Spleen (tissue), 11 donors: ENCODE data around the gene STRADA. TPM values are rescaled to one million over a fixed set of nuclear protein-coding genes. Genes with fewer than 3 reads are reported as not detected.

Source experiments
- DNase-seq: peaks from one replicate; pipeline ENCODE4 v3.0.0-alpha.2; 2020
- H3K27ac ChIP-seq, 8 donors: fragments of 200-600 bp; sonication (generic) in 7 of 8; 1 replicate in 4 of 8; 2 replicates in 4 of 8; pipeline versions ENCODE4 v1.5.0 to v1.8.0; 2016 to 2021; ENCODE audit warnings: inconsistent platforms in 4 of 8, mild to moderate bottlenecking in 4 of 8, moderate library complexity in 1 of 8
- H3K27me3 ChIP-seq, 7 donors: fragments of 200-600 bp; sonication (generic) in 6 of 7; replicated peaks in 1 of 7; 1 replicate in 4 of 7; 2 replicates in 3 of 7; pipeline versions ENCODE4 v1.5.0 to v1.8.0; 2016 to 2021; ENCODE audit warnings: inconsistent platforms in 3 of 7, mild to moderate bottlenecking in 1 of 7
- H3K36me3 ChIP-seq, 6 donors: fragments of 200-600 bp; sonication (generic) in 5 of 6; 1 replicate in 4 of 6; 2 replicates in 2 of 6; pipeline versions ENCODE4 v1.5.0 to v1.8.0; 2016 to 2021; ENCODE audit warnings: inconsistent platforms in 2 of 6
- H3K4me1 ChIP-seq, 6 donors: fragments of 200-600 bp; sonication (generic) in 5 of 6; 1 replicate in 3 of 6; 2 replicates in 3 of 6; pipeline versions ENCODE4 v1.5.0 to v1.8.0; 2016 to 2021; ENCODE audit warnings: inconsistent platforms in 3 of 6
- H3K4me3 ChIP-seq, 8 donors: fragments of 200-600 bp; sonication (generic) in 7 of 8; 1 replicate in 4 of 8; 2 replicates in 4 of 8; pipeline versions ENCODE4 v1.5.0 to v1.8.0; 2016 to 2021; ENCODE audit warnings: inconsistent platforms in 4 of 8, mild to moderate bottlenecking in 4 of 8, moderate library complexity in 2 of 8
- H3K9me3 ChIP-seq, 8 donors: fragments of 200-600 bp; sonication (generic) in 7 of 8; 1 replicate in 4 of 8; 2 replicates in 4 of 8; pipeline versions ENCODE4 v1.5.0 to v1.8.0; 2016 to 2021; ENCODE audit warnings: inconsistent platforms in 4 of 8
- POLR2A ChIP-seq, 3 donors: fragments of 450-650 bp; IDR thresholded peaks; one replicate each; pipeline ENCODE4 v1.5.1; 2017; ENCODE audit warnings: antibody characterized with exemption in 3 of 3, mild to moderate bottlenecking in 1 of 3
- POLR2AphosphoS5 ChIP-seq, 3 donors: sonication (generic); formaldehyde crosslinking; IDR thresholded peaks; one replicate each; pipeline ENCODE4 v1.5.1; 2017; ENCODE audit warnings: antibody characterized with exemption in 3 of 3
- WGBS, 5 donors: extraction: QIAGEN DNeasy Blood & Tissue Kit in 3 of 5; methylation state at CpG; one replicate each; pipeline versions ENCODE4 v1.1.5 to v1.1.7; 2013 to 2018; 5-methylcytosine and 5-hydroxymethylcytosine counted together
- intact Hi-C: fragments of 100-400 bp; cut with DNase I; formaldehyde crosslinking; loops from one replicate; pipeline ENCODE4 v1.15.0; 2023; ENCODE audit warnings: low total_unique reads
- polyA plus RNA-seq, 3 donors: library from polyadenylated mRNA; stranded (reverse); fragments of 200-250 nt; gene quantifications; one replicate each; pipeline ENCODE4 v1.2.1, GENCODE V29; 2013
- total RNA-seq, 7 donors: library from RNA; depleted of rRNA in 3 of 7; stranded (reverse); fragments of >200 nt in 3 of 7; fragmentation: NEBNext Ultra II Directional in 4 of 7; extraction: Animal tissue kit (Norgen Biotek cat#: 25700) in 4 of 7; gene quantifications; one replicate each; pipeline versions ENCODE4 v1.1.0 to v1.2.1, GENCODE V29; 2016 to 2021
- TF ChIP-seq, protein P1 (sequence below), 11 experiments: fragments of 200-600 bp in 7 of 11; fragments of 450-650 bp in 4 of 11; sonication (generic) in 4 of 11; IDR thresholded peaks in 8 of 11; conservative IDR thresholded peaks in 3 of 11; 1 replicate in 7 of 11; 2 replicates in 4 of 11; pipeline versions ENCODE4 v1.4.0 to v1.8.0; 2016 to 2021; ENCODE audit warnings: antibody characterized with exemption in 11 of 11, inconsistent platforms in 4 of 11, mild to moderate bottlenecking in 1 of 11
- donor health status: healthy with polysubstance abuse.
- donor health status: DM: no; HTN: no; CAD: no; lungs with moderate emphysema.
- donor health status: DM: no; HTN: no; CAD: no.
- donor health status: Bipolar disorder and iron deficiency.
- donor health status: healthy.
- donor health status: DM: no; HTN: no; CAD: no.
- donor health status: DM: yes; HTN: yes; CAD: no.

The STRADA gene
- total and polyA plus RNA-seq, 10 donors, result 20.5 to 72.0 (median 49.6) TPM

DNA sequence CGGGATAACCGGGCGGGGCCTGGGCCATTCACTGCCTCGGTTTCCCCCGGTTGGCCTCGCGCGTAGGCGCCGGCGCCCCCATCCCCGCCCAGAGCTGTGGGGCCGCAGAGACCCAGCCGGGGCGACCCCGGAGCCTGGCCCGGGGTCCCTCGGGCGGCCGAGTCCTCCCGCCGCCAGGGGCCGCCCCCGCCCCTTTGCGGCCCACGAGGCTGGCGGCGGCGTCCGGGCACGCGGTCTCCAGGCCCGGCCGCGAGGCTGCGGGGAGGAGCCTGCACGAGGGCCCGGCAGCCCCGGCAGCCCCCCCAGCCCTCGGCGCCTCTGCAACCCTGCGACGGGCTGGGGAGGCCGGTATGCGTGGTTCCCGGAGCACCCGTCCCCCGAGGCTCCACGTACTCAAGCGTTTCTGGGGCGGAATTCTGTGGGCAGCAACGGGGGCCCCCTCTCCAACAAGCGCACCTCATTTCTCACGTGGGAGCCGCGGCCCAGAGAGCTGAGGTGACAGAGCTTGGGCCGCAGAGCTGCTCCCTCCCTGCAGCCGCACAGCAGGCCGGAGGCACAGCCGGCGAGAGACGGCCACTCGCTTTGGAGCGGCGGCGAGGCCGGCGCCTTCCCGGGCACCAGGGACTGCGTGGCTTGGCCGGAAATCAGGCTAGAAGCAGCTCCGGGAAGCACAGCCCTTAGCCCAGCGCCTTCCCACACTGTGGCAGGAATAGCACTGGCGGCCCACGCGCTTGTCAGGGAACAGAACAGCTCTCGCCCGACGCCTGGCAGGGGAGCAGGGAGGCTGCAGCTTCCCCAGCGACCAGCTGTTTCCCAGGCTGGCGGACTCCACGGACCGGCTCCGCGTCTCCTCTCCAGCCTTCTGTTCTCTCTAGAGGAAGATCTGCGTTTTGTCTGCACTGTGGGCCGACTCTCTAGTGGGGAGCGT, 40.8 kb downstream of the STRADA start:
- TF ChIP-seq POLR2A (IDR thresholded peaks at IDR 0.05) (no peak), POLR2AphosphoS5 (IDR thresholded peaks at IDR 0.05) (peak; percentile 53 to 83 (median 76))
- TF ChIP-seq, protein P1, sequence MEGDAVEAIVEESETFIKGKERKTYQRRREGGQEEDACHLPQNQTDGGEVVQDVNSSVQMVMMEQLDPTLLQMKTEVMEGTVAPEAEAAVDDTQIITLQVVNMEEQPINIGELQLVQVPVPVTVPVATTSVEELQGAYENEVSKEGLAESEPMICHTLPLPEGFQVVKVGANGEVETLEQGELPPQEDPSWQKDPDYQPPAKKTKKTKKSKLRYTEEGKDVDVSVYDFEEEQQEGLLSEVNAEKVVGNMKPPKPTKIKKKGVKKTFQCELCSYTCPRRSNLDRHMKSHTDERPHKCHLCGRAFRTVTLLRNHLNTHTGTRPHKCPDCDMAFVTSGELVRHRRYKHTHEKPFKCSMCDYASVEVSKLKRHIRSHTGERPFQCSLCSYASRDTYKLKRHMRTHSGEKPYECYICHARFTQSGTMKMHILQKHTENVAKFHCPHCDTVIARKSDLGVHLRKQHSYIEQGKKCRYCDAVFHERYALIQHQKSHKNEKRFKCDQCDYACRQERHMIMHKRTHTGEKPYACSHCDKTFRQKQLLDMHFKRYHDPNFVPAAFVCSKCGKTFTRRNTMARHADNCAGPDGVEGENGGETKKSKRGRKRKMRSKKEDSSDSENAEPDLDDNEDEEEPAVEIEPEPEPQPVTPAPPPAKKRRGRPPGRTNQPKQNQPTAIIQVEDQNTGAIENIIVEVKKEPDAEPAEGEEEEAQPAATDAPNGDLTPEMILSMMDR (IDR thresholded peaks at IDR 0.05 in 8 of 11, conservative IDR thresholded peaks at IDR 0.05 in 3 of 11), result peak in 6 of 11 experiments; percentile 15 to 56 (median 36)
- Histone ChIP-seq H3K4me1 (peaks cover 48 to 93% (median 79%) of the 10 kb centered on the region in 6 donors), H3K36me3 (peaks cover 0 to 64% (median 21%) of the 10 kb centered on the region in 6 donors), H3K27me3 (no peaks in the 10 kb centered on the region), H3K27ac (peak overlapping the region; percentile 93 to 100 (median 98)), H3K4me3 (peak overlapping the region; percentile 38 to 99 (median 90)), H3K9me3 (no peaks in the 10 kb centered on the region)
- intact Hi-C loops, result no loop called here
- WGBS, 5 donors, result 1 to 5% (median 2%) methylated on average over 42 to 88 of the region's 88 CpGs
- peak; percentile 93 for DNase-seq

DNA sequence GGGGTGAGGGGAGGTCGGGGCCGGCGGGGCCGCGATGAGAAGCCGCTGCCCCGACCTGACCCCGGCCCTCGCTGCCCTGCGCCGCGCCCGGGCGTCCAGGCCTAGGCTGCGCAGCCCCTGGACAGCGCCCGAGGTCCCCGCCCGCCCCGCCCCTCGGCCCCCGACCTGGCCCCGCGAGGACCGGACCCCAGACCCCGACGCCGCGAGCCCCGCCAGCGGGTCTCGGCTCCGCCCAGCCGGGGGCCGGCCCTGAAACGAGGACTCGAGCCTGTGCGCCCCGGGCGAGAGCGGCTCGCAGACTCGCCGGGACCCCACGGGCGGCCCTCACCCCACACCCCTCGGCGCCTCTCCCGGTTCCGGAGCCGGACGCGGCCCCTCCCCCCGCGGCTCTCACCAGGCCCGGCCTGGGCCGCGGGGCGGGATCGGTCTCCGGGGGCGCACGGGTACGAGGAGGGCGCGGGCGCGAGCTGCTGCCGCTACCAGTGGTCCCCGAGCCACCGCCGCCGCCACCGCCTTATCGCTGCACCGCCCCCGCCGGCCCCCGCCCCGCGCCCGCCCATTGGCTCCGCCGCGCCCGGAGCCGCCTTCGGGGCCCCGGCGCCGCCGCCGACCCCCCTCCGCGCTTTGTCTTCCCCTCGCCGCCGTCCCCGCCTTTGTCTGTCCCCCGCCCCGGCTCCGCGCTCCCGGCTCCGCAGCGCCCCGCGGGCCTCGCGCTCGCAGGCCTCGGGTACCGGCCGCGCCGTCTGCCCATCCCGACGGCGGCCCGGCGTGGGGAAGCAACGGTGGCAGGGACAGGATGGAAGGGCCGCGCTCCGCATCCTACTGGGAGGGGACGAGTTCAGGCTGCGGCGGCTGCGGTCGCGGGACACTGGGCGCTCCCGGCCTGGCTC, 41.7 kb downstream of the STRADA start, which contains the start of gene LIMD2:
TSS of gene LIMD2 (minus strand) at position 488 of the 890 bp plus-strand sequence. CDS start 827 bp downstream, outside the sequence.
- Histone ChIP-seq H3K4me1 (peaks cover 49 to 93% (median 79%) of the 10 kb centered on the region in 6 donors), H3K9me3 (no peaks in the 10 kb centered on the region), H3K27me3 (no peaks in the 10 kb centered on the region), H3K4me3 (peak within 1 kb of the TSS; percentile 80 to 99 (median 90)), H3K27ac (peak within 1 kb of the TSS; percentile 93 to 100 (median 98)), H3K36me3 (peaks cover 0 to 63% (median 23%) of the 10 kb centered on the region in 6 donors)
- TF ChIP-seq POLR2AphosphoS5 (IDR thresholded peaks at IDR 0.05) (peak; percentile 65 to 72 (median 68)), POLR2A (IDR thresholded peaks at IDR 0.05) (peak in 1 of 3 donors; percentile 73)
- TF ChIP-seq, protein P1 (IDR thresholded peaks at IDR 0.05 in 8 of 11, conservative IDR thresholded peaks at IDR 0.05 in 3 of 11), result no peak
- peak; percentile 97 for DNase-seq
- intact Hi-C loops, result loop anchor here (10.0 kb wide), 3 partner anchors 45 to 125 kb away; partner anchors contain the start of genes FTSJ3, MAP3K3, PSMC5 and STRADA
- 0 to 2% (median 1%) methylated on average over 26 to 133 of the region's 133 CpGs for WGBS, 5 donors

DNA sequence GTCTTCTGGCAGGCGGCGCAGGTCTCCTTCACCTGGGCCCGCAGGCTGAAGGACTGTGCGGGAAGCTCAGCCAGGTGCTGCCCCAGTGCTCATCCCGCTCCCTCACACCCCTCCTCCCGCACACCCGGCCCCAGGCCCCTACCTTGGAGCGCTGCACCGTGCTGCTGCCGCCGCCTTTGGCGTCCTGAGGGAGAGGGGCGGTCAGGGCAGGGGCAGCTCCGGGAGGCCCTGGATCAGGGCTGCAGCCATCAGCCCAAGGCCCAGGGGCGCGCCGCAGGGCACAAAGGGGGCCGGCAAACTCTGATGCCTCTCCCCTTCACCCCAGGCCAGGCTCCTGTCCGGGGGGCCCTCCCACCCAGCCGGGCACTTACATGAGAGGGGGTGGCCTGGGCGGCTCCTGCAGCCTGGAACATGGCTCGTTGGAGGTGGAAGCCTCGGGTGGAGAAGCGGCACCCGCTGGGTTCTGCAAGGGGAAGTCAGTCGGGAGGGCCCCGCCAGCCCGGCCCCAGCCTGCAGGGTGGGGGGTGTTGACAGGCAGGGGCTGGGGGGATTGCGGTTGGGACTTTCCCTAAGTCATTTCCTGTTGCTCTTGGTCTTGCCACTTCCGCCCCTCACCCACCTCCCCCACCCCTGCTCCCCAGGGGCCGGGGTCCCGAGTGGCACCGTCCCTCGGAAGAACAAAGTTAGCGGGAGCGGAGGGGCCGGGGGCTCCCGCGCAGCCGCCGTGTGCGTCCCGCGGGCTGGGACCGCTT, 42.5 kb downstream of the STRADA start:
- WGBS, 5 donors, result 4 to 9% (median 5%) methylated on average over 28 to 45 of the region's 45 CpGs
- intact Hi-C loops, result loop anchor here (10.0 kb wide), 3 partner anchors 46 to 126 kb away; partner anchors contain the start of genes FTSJ3, MAP3K3, PSMC5 and STRADA
- peak overlapping the region; percentile 93 to 100 (median 98) for H3K27ac ChIP-seq
- peaks cover 0 to 63% (median 24%) of the 10 kb centered on the region in 6 donors for H3K36me3 ChIP-seq
- no peaks in the 10 kb centered on the region for H3K27me3 ChIP-seq
- peak overlapping the region; percentile 80 to 99 (median 90) for H3K4me3 ChIP-seq
- H3K4me1 ChIP-seq, result peaks cover 51 to 94% (median 80%) of the 10 kb centered on the region in 6 donors
- no peaks in the 10 kb centered on the region for H3K9me3 ChIP-seq
- peak; percentile 98 for DNase-seq
- TF ChIP-seq, protein P1 (IDR thresholded peaks at IDR 0.05 in 8 of 11, conservative IDR thresholded peaks at IDR 0.05 in 3 of 11), result peak in 1 of 11 experiments; percentile 15
- TF ChIP-seq POLR2A (IDR thresholded peaks at IDR 0.05), result peak in 1 of 3 donors; percentile 11
- TF ChIP-seq POLR2AphosphoS5 (IDR thresholded peaks at IDR 0.05), result peak; percentile 83 to 93 (median 86)
